H9 (cell line): Measurements from ENCODE around the gene NPPC. TPM values are rescaled to one million over a fixed set of nuclear protein-coding genes. Genes with fewer than 3 reads are reported as not detected.

Experiments used
- DNase-seq: peaks from one replicate; pipeline ENCODE4 v3.0.0-alpha.2; 2017
- H2AFZ ChIP-seq: one replicate; pipeline ENCODE4 v1.6.1; 2013; ENCODE audit warnings: mild to moderate bottlenecking, low read length, control low read depth, moderate library complexity
- H2AK5ac ChIP-seq: 2 replicates; pipeline ENCODE4 v1.6.1; 2013; ENCODE audit warnings: low read length, control low read depth, mixed read lengths; ENCODE audit not compliant: insufficient read length
- H2BK120ac ChIP-seq: one replicate; pipeline ENCODE4 v1.6.1; 2013; ENCODE audit warnings: low read depth, mild to moderate bottlenecking, low read length, control low read depth, inconsistent platforms; ENCODE audit not compliant: poor library complexity, severe bottlenecking
- H2BK12ac ChIP-seq: 2 replicates; pipeline ENCODE4 v1.6.1; 2013; ENCODE audit warnings: low read length, control low read depth, mixed read lengths, low read depth; ENCODE audit not compliant: insufficient read length
- H2BK15ac ChIP-seq: 2 replicates; pipeline ENCODE4 v1.6.1; 2013; ENCODE audit warnings: low read depth, low read length, control low read depth
- H2BK20ac ChIP-seq: one replicate; pipeline ENCODE4 v1.6.1; 2013; ENCODE audit warnings: low read depth, mild to moderate bottlenecking, low read length, control low read depth, inconsistent platforms; ENCODE audit not compliant: poor library complexity, severe bottlenecking
- H2BK5ac ChIP-seq: 2 replicates; pipeline ENCODE4 v1.6.1; 2013; ENCODE audit warnings: low read length, control low read depth, mixed read lengths; ENCODE audit not compliant: insufficient read length
- H3K14ac ChIP-seq: 2 replicates; pipeline ENCODE4 v1.6.1; 2013; ENCODE audit warnings: low read length, control low read depth; ENCODE audit not compliant: insufficient read depth
- H3K18ac ChIP-seq: 2 replicates; pipeline ENCODE4 v1.6.1; 2013; ENCODE audit warnings: low read depth, mild to moderate bottlenecking, mixed read lengths, low read length, control low read depth; ENCODE audit not compliant: insufficient read length
- H3K23ac ChIP-seq: 2 replicates; pipeline ENCODE4 v1.6.1; 2013; ENCODE audit warnings: low read length, control low read depth, mixed read lengths, low read depth; ENCODE audit not compliant: insufficient read length
- H3K23me2 ChIP-seq: 2 replicates; pipeline ENCODE4 v1.6.1; 2013; ENCODE audit warnings: low read depth, mild to moderate bottlenecking, mixed read lengths, low read length, control low read depth; ENCODE audit not compliant: insufficient read length, poor library complexity, severe bottlenecking
- H3K27ac ChIP-seq: 2 replicates; pipeline ENCODE4 v1.5.1; 2013; ENCODE audit warnings: low read length, control low read depth, mixed read lengths, low read depth; ENCODE audit not compliant: insufficient read length
- H3K27me3 ChIP-seq: 2 replicates; pipeline ENCODE4 v1.6.1; 2013; ENCODE audit warnings: low read length, control low read depth, inconsistent platforms; ENCODE audit not compliant: insufficient read depth
- H3K4ac ChIP-seq: 2 replicates; pipeline ENCODE4 v1.6.1; 2013; ENCODE audit warnings: low read depth, mild to moderate bottlenecking, control low read depth, inconsistent platforms, low read length, moderate library complexity
- H3K4me1 ChIP-seq: 2 replicates; pipeline ENCODE4 v1.6.1; 2013; ENCODE audit warnings: low read length, control low read depth, inconsistent platforms; ENCODE audit not compliant: insufficient read depth
- H3K4me2 ChIP-seq: 2 replicates; pipeline ENCODE4 v1.6.1; 2013; ENCODE audit warnings: low read length, control low read depth, mixed read lengths; ENCODE audit not compliant: insufficient read length, insufficient read depth
- H3K56ac ChIP-seq: 2 replicates; pipeline ENCODE4 v1.6.1; 2013; ENCODE audit warnings: low read depth, mild to moderate bottlenecking, mixed read lengths, low read length, control low read depth; ENCODE audit not compliant: insufficient read length
- H3K79me1 ChIP-seq: 2 replicates; pipeline ENCODE4 v1.6.1; 2013; ENCODE audit warnings: low read depth, mild to moderate bottlenecking, moderate library complexity, low read length, control low read depth, inconsistent platforms; ENCODE audit not compliant: insufficient read depth, poor library complexity, severe bottlenecking
- H3K79me2 ChIP-seq: 2 replicates; pipeline ENCODE4 v1.6.1; 2013; ENCODE audit warnings: low read length, control low read depth, inconsistent platforms; ENCODE audit not compliant: insufficient read depth
- H3K9ac ChIP-seq: 2 replicates; pipeline ENCODE4 v1.6.1; 2013; ENCODE audit warnings: low read length, control low read depth, mixed read lengths; ENCODE audit not compliant: insufficient read length; ENCODE audit errors: extremely low read depth
- H3K9me3 ChIP-seq: one replicate; pipeline ENCODE4 v1.6.1; 2013; ENCODE audit warnings: low read depth, low read length, inconsistent platforms; ENCODE audit not compliant: control insufficient read depth
- H3T11ph ChIP-seq: one replicate; pipeline ENCODE4 v1.6.1; 2013; ENCODE audit warnings: mild to moderate bottlenecking, low read length, control low read depth, inconsistent platforms
- H4K20me1 ChIP-seq: one replicate; pipeline ENCODE4 v1.6.1; 2013; ENCODE audit not compliant: control insufficient read depth, insufficient read length, insufficient read depth
- H4K5ac ChIP-seq: 2 replicates; pipeline ENCODE4 v1.6.1; 2013; ENCODE audit warnings: low read depth, mild to moderate bottlenecking, mixed read lengths, low read length, control low read depth; ENCODE audit not compliant: insufficient read length
- H4K8ac ChIP-seq: replicated peaks from 2 replicates; pipeline ENCODE4 v1.6.1; 2013; ENCODE audit warnings: low read length, control low read depth, mixed read lengths, low read depth; ENCODE audit not compliant: insufficient read length
- H4K91ac ChIP-seq: 2 replicates; pipeline ENCODE4 v1.6.1; 2013; ENCODE audit warnings: low read depth, mild to moderate bottlenecking, moderate library complexity, mixed read lengths, low read length, control low read depth; ENCODE audit not compliant: insufficient read length
- H3K27ac Mint-ChIP-seq, 3 experiments: 2 replicates in 2 of 3; 3 replicates in 1 of 3; pipeline ENCODE4 v1.8.0; 2020 to 2021; ENCODE audit warnings: mixed read lengths in 3 of 3, mild to moderate bottlenecking in 1 of 3, moderate library complexity in 1 of 3
- H3K27me3 Mint-ChIP-seq: 2 replicates; pipeline ENCODE4 v1.8.0; 2021; ENCODE audit warnings: low read depth, mild to moderate bottlenecking, moderate library complexity, mixed read lengths
- H3K36me3 Mint-ChIP-seq, 3 experiments: 2 replicates in 2 of 3; 3 replicates in 1 of 3; pipeline ENCODE4 v1.8.0; 2020 to 2021; ENCODE audit warnings: low read depth in 3 of 3, mixed read lengths in 3 of 3; ENCODE audit not compliant: insufficient read depth in 1 of 3
- H3K4me1 Mint-ChIP-seq, 2 experiments: 2 replicates each; pipeline ENCODE4 v1.8.0; 2020; ENCODE audit warnings: mixed read lengths in 2 of 2
- H3K4me3 Mint-ChIP-seq, 2 experiments: 2 replicates in 1 of 2; 3 replicates in 1 of 2; pipeline ENCODE4 v1.8.0; 2020 to 2021; ENCODE audit warnings: mild to moderate bottlenecking in 2 of 2, mixed read lengths in 2 of 2, moderate library complexity in 1 of 2
- H3K9me3 Mint-ChIP-seq, 2 experiments: 2 replicates in 1 of 2; 3 replicates in 1 of 2; pipeline ENCODE4 v1.8.0; 2020; ENCODE audit warnings: mild to moderate bottlenecking in 2 of 2, mixed read lengths in 2 of 2, moderate library complexity in 1 of 2
- CTCF ChIP-seq: fragments of 200-600 bp; sonication (generic); conservative IDR thresholded peaks from 3 replicates; pipeline ENCODE4 v1.8.0; 2021; ENCODE audit warnings: antibody characterized with exemption, mild to moderate bottlenecking
- WGBS: extraction: QIAGEN DNeasy Blood & Tissue Kit; methylation state at CpG from one replicate; pipeline ENCODE4 v1.1.7; 2013; ENCODE audit warnings: missing lambda C conversion rate, low lambda C conversion rate, mixed read lengths; ENCODE audit not compliant: insufficient read length; ENCODE audit errors: extremely low coverage; 5-methylcytosine and 5-hydroxymethylcytosine counted together
- total RNA-seq: library from RNA; stranded (reverse); gene quantifications from 2 replicates; pipeline ENCODE4 v1.2.1, GENCODE V29; 2021

NPPC gene
- total RNA-seq, 1 experiment from 2014 or later = 1.1 TPM

GRCh38 chr2:231928901-231929725 lies 2.9 kb upstream of the NPPC start:
- Histone ChIP-seq H2BK120ac (no peak overlapping the region), H3K56ac (no peak overlapping the region), H2AFZ (no peak overlapping the region), H3K4ac (no peak overlapping the region), H3T11ph (no peak overlapping the region), H3K27ac (no peak overlapping the region), H4K20me1 (no peaks in the 10 kb centered on the region), H3K27me3 (peaks cover 22% of the 10 kb centered on the region; the same call in 1 of the 2 replicates), H4K91ac (no peak overlapping the region), H2BK12ac (no peak overlapping the region), H3K9me3 (no peaks in the 10 kb centered on the region), H3K23ac (no peak overlapping the region), H2BK20ac (no peak overlapping the region), H3K4me2 (no peak overlapping the region), H3K4me1 (no peaks in the 10 kb centered on the region; the same call in 1 of the 2 replicates), H3K14ac (no peak overlapping the region; the same call in 1 of the 2 replicates), H3K18ac (no peak overlapping the region), H3K79me2 (no peaks in the 10 kb centered on the region), H2BK5ac (no peak overlapping the region), H3K79me1 (no peaks in the 10 kb centered on the region), H2BK15ac (no peak overlapping the region), H4K8ac (no peak overlapping the region), H3K23me2 (peaks cover 21% of the 10 kb centered on the region), H3K9ac (no peak overlapping the region), H4K5ac (no peak overlapping the region), H2AK5ac (no peak overlapping the region)
- DNase-seq = no peak
- Mint-ChIP-seq H3K9me3 (no peaks in the 10 kb centered on the region; a peak in 1 of 5 replicates), H3K4me1 (peaks cover 16 to 23% of the 10 kb centered on the region in 2 experiments), H3K4me3 (no peak overlapping the region), H3K27me3 (peaks cover 68% of the 10 kb centered on the region), H3K27ac (no peak overlapping the region), H3K36me3 (no peaks in the 10 kb centered on the region)
- WGBS = no CpG with 5 or more reads among the region's 11 CpGs
- no peak for TF ChIP-seq CTCF
